ENCODE results near the gene NPB.

NPB gene

GRCh38 chr17:81941484-81942166 lies 39.6 kb downstream of the NPB start:
- no peak for DNase-seq (ENCODE audit: low read depth)

DNA sequence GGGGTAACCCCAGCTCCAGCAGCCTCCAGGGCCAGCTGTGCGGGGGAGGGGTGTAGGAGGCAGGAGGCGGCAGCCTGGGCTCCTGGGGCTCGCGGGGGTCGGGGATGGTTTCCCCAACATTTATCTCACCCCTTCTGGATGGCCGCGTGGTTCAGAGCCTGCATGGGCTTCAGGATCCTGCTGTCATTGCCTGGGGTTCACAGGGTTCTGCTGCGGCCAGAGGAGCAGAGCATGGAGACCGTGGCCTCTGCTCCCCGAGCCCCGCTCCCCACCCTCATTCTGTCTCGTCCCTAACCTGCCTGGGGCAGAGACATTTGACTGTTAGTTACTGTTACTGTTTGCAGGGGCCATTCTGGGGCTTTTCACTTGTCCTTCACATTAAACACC lies 40.1 kb downstream of the NPB start:
- DNase-seq (ENCODE audit: low read depth), result no peak

DNA sequence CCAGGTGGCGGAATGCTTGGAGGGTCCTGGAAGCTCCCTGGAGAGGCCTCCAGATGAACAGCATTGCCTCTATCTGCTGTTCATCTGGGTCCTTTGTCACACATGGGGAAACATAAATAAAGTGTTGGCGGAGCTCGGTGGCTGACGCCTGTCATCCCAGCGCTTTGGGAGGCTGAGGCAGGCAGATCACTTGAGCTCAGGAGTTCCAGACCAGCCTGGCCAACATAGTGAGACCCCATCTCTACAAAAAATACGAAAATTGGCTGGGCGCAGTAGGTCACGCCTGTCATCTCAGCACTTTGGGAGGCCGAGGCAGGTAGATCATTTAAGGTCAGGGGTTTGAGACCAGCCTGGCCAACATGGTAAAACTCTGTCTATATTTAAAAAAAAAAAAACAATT lies 42.8 kb downstream of the NPB start:
- no peak for DNase-seq (ENCODE audit: low read depth)

GRCh38 chr17:81947189-81947588 lies 45.2 kb downstream of the NPB start, which contains the start of gene MYADML2:
Gene MYADML2 (minus strand): TSS chr17:81947233. CDS start chr17:81941741, 5,492 bp downstream.
- DNase-seq (ENCODE audit: low read depth), result no peak

- no peak for DNase-seq (ENCODE audit: low read depth)
These were observed 46.8 kb downstream of the NPB start for GRCh38 chr17:81948635-81949378.

DNA sequence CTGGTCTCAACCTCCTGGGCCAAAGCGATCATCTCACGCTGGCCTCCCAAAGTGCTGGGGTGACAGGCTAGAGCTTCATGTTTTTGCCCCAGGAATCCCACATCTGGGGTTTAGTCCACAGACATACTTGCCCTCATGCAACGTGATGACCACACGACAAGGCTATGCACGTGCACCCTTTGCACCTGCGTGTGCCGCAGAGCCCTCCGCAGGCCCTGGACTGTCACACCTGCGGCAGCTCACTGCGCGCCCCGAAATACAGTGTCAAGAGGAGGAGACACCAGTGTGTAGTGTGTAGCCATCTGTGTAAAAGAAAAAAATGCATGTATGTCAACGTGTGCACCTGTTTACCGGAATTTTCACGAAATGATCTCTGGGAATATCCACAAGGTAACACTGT lies 48.5 kb downstream of the NPB start:
- no peak for DNase-seq (ENCODE audit: low read depth)

- DNase-seq (ENCODE audit: low read depth), result no peak
These were observed 50.0 kb downstream of the NPB start for GRCh38 chr17:81951785-81952684.

Measured in stimulated activated CD8-positive, alpha-beta memory T cell treated with anti-CD3 and anti-CD28 coated beads, Interleukin-12 subunit alpha, Interleukin-12 subunit beta, amount 100 ng/mL, for 4 hours (primary cell).